Measurements from ENCODE around the gene CNN3. TPM values are rescaled to one million over a fixed set of nuclear protein-coding genes. Genes with fewer than 3 reads are reported as not detected.
A peak's percentile ranks its signal among the peaks of the same experiment; 100 is the strongest.

The CNN3 gene
- total RNA-seq, 1 donor from 2014 or later = 208 TPM

- no peak for DNase-seq (ENCODE audit: low spot score)
Measured at GRCh38 chr1:94887603-94888171, 39.2 kb downstream of the CNN3 start.

GRCh38 chr1:94887106-94887505 is 39.8 kb downstream of the CNN3 start:
- no peak for DNase-seq (ENCODE audit: low spot score)

- DNase-seq (ENCODE audit: low spot score) = no peak
Measured at GRCh38 chr1:94886361-94886760, 40.5 kb downstream of the CNN3 start.

- DNase-seq (ENCODE audit: low spot score) = no peak
Measured at GRCh38 chr1:94884507-94884906, 42.4 kb downstream of the CNN3 start.

GRCh38 chr1:94884106-94884505 is 42.8 kb downstream of the CNN3 start:
- DNase-seq (ENCODE audit: low spot score) = no peak

GRCh38 chr1:94883691-94884090 is 43.2 kb downstream of the CNN3 start:
- DNase-seq (ENCODE audit: low spot score) = no peak

GRCh38 chr1:94878329-94878728 is 48.6 kb downstream of the CNN3 start:
- no peak for DNase-seq (ENCODE audit: low spot score)

GRCh38 chr1:94876362-94876761 is 50.5 kb downstream of the CNN3 start:
- no peak for DNase-seq (ENCODE audit: low spot score)

GRCh38 chr1:94875794-94876193 is 51.1 kb downstream of the CNN3 start:
- peak; percentile 56 for DNase-seq (ENCODE audit: low spot score)

- DNase-seq (ENCODE audit: low spot score) = no peak
Measured at GRCh38 chr1:94874423-94874822, 52.5 kb downstream of the CNN3 start.

- no peak for DNase-seq (ENCODE audit: low spot score)
Measured at GRCh38 chr1:94873520-94874351, 53.2 kb downstream of the CNN3 start.

- no peak for DNase-seq (ENCODE audit: low spot score)
Measured at GRCh38 chr1:94872771-94873495, 54.0 kb downstream of the CNN3 start.

GRCh38 chr1:94871031-94871430 is 55.9 kb downstream of the CNN3 start:
- no peak for DNase-seq (ENCODE audit: low spot score)

GRCh38 chr1:94866164-94866807 is 60.6 kb downstream of the CNN3 start:
- DNase-seq (ENCODE audit: low spot score) = no peak

- no peak for DNase-seq (ENCODE audit: low spot score)
Measured at GRCh38 chr1:94865360-94865759, 61.5 kb downstream of the CNN3 start.

- no peak for DNase-seq (ENCODE audit: low spot score)
Measured at GRCh38 chr1:94864821-94865220, 62.1 kb downstream of the CNN3 start.

- peak; percentile 64 for DNase-seq (ENCODE audit: low spot score)
Measured at GRCh38 chr1:94863919-94864318, 63.0 kb downstream of the CNN3 start.

- DNase-seq (ENCODE audit: low spot score) = no peak
Measured at GRCh38 chr1:94863297-94863911, 63.5 kb downstream of the CNN3 start.

- no peak for DNase-seq (ENCODE audit: low spot score)
Measured at GRCh38 chr1:94862718-94863117, 64.2 kb downstream of the CNN3 start.

GRCh38 chr1:94859174-94859573 is 67.7 kb downstream of the CNN3 start:
- no peak for DNase-seq (ENCODE audit: low spot score)

GRCh38 chr1:94858276-94858675 is 68.6 kb downstream of the CNN3 start:
- no peak for DNase-seq (ENCODE audit: low spot score)

- DNase-seq (ENCODE audit: low spot score) = no peak
Measured at GRCh38 chr1:94856868-94857267, 70.0 kb downstream of the CNN3 start.

Measured in ureter (tissue), 1 donor.